BJ (cell line): ENCODE results near the gene ZFAND3. TPM values are rescaled to one million over a fixed set of nuclear protein-coding genes. Genes with fewer than 3 reads are reported as not detected.

ENCODE experiments used
- CTCF ChIA-PET: fragments of 350-600 bp; formaldehyde crosslinking; extraction: SDS; loops from one replicate; lab custom pipeline; 2021; ENCODE audit warnings: antibody characterized with exemption, inconsistent platforms; lab: Yijun Ruan, JAX
- POLR2A ChIA-PET: fragments of 300-600 bp; sonication (Branson Sonifier 250); formaldehyde crosslinking; extraction: SDS; loops from one replicate; lab custom pipeline; 2021; ENCODE audit warnings: antibody characterized with exemption; lab: Charles Lee
- DNase-seq: peaks from one replicate; pipeline ENCODE4 v3.0.0-alpha.2; 2011; ENCODE audit warnings: low read depth
- H3K27me3 ChIP-seq: 2 replicates; pipeline ENCODE4 v1.6.0; 2011; ENCODE audit warnings: low read length; ENCODE audit not compliant: control insufficient read depth, insufficient read depth
- H3K36me3 ChIP-seq: 2 replicates; pipeline ENCODE4 v1.5.1; 2011; ENCODE audit warnings: low read length; ENCODE audit not compliant: control insufficient read depth, insufficient read depth
- H3K4me3 ChIP-seq: 2 replicates; pipeline ENCODE4 v1.5.1; 2011; ENCODE audit warnings: low read depth, mild to moderate bottlenecking, control low read depth, low read length
- CTCF ChIP-seq: IDR thresholded peaks from 2 replicates; pipeline ENCODE4 v1.5.1; 2011; ENCODE audit warnings: low read depth, mild to moderate bottlenecking, control low read depth, inconsistent platforms, low read length, moderate library complexity; ENCODE audit not compliant: insufficient read depth
- polyA plus RNA-seq: library from polyadenylated mRNA; depleted of rRNA; stranded (reverse); fragments of >200 nt; gene quantifications from 2 replicates; pipeline ENCODE4 v1.2.3, GENCODE V29; 2011

The ZFAND3 gene
- polyA plus RNA-seq, 1 experiment = 15.5 TPM

- CTCF ChIA-PET = interaction anchor here (0.7 kb wide), 1 partner anchor 20 kb away, joined by 3 read pairs; no protein-coding TSS in a partner anchor
- no peaks in the 10 kb centered on the region for H3K36me3 ChIP-seq
- H3K27me3 ChIP-seq = no peaks in the 10 kb centered on the region
- no peak for TF ChIP-seq CTCF
- POLR2A ChIA-PET = no interaction called here
- H3K4me3 ChIP-seq = no peak overlapping the region
- no peak for DNase-seq
Observed at GRCh38 chr6:37974943-37975342, 155.4 kb downstream of the ZFAND3 start.

- no peak for TF ChIP-seq CTCF
- CTCF ChIA-PET = interaction anchor here (1.8 kb wide), 1 partner anchor 13 kb away, joined by 4 read pairs; no protein-coding TSS in a partner anchor
- H3K36me3 ChIP-seq = no peaks in the 10 kb centered on the region
- DNase-seq = no peak
- no peaks in the 10 kb centered on the region for H3K27me3 ChIP-seq
- H3K4me3 ChIP-seq = no peak overlapping the region
- POLR2A ChIA-PET = no interaction called here
Observed at GRCh38 chr6:37977715-37978114, 158.2 kb downstream of the ZFAND3 start.

GRCh38 chr6:37979392-37980221 is 160.1 kb downstream of the ZFAND3 start:
- H3K36me3 ChIP-seq = no peaks in the 10 kb centered on the region
- H3K4me3 ChIP-seq = no peak overlapping the region
- CTCF ChIA-PET = interaction anchor here (0.5 to 1.2 kb wide), 2 partner anchors 55 to 274 kb away, joined by 3 read pairs; no protein-coding TSS in a partner anchor
- TF ChIP-seq CTCF = no peak
- POLR2A ChIA-PET = no interaction called here
- H3K27me3 ChIP-seq = no peaks in the 10 kb centered on the region
- DNase-seq = no peak

GRCh38 chr6:37980222-37980595 is 160.7 kb downstream of the ZFAND3 start:
- Histone ChIP-seq H3K27me3 (no peaks in the 10 kb centered on the region), H3K36me3 (no peaks in the 10 kb centered on the region), H3K4me3 (no peak overlapping the region)
- no peak for DNase-seq
- POLR2A ChIA-PET = no interaction called here
- TF ChIP-seq CTCF = no peak
- CTCF ChIA-PET = interaction anchor here (1.2 kb wide), 1 partner anchor 54 kb away, joined by 3 read pairs; no protein-coding TSS in a partner anchor

- Histone ChIP-seq H3K4me3 (no peak overlapping the region), H3K36me3 (no peaks in the 10 kb centered on the region), H3K27me3 (no peaks in the 10 kb centered on the region)
- TF ChIP-seq CTCF = no peak
- ChIA-PET POLR2A (no interaction called here), CTCF (interaction anchor here (2.8 kb wide), 1 partner anchor 12 kb away, joined by 8 read pairs; no protein-coding TSS in a partner anchor)
- DNase-seq = no peak
Observed at GRCh38 chr6:37981626-37982025, 162.1 kb downstream of the ZFAND3 start.
